SK-N-SH treated with all-trans-retinoic acid at 6 μM for 48 hours (cell line): ENCODE measurements around the gene PCDHA6.
"Not testable (repeated sequence)": the region's sequence is repeated elsewhere in the genome, so short reads cannot be mapped to it uniquely, and the experiment has no call there.

Experiments
- ATAC-seq: fragments of 200-7000 bp; cut with Tn5 transposase; 3 replicates; pipeline ENCODE4 v1.9.1; 2020; ENCODE audit warnings: mild to moderate bottlenecking, moderate library complexity
- ARNTL ChIP-seq: fragments of 450-650 bp; formaldehyde crosslinking; IDR thresholded peaks from 2 replicates; pipeline ENCODE4 v1.5.0; 2020; ENCODE audit warnings: low read depth, mild to moderate bottlenecking, moderate library complexity, borderline replicate concordance
- BACH2 ChIP-seq: fragments of 250-450 bp; sonication (Bioruptor Pico); IDR thresholded peaks from 2 replicates; pipeline ENCODE4 v1.9.0; 2021; ENCODE audit warnings: mild to moderate bottlenecking, borderline replicate concordance
- CREB5 ChIP-seq: fragments of 250-450 bp; sonication (Bioruptor Pico); IDR thresholded peaks from 2 replicates; pipeline ENCODE4 v1.5.1; 2020; ENCODE audit warnings: low read depth, mild to moderate bottlenecking, moderate library complexity
- CSDC2 ChIP-seq: fragments of 250-450 bp; sonication (Bioruptor Pico); IDR thresholded peaks from 2 replicates; pipeline ENCODE4 v1.5.0; 2020; ENCODE audit warnings: mild to moderate bottlenecking, moderate library complexity
- CSRNP3 ChIP-seq: fragments of 250-450 bp; sonication (Bioruptor Pico); IDR thresholded peaks from 2 replicates; pipeline ENCODE4 v1.5.1; 2021; ENCODE audit warnings: mild to moderate bottlenecking, moderate library complexity
- ESRRG ChIP-seq: fragments of 250-450 bp; sonication (Bioruptor Pico); IDR thresholded peaks from 2 replicates; pipeline ENCODE4 v1.6.1; 2021; ENCODE audit warnings: mild to moderate bottlenecking
- GLIS3 ChIP-seq: fragments of 250-450 bp; sonication (Bioruptor Pico); IDR thresholded peaks from 2 replicates; pipeline ENCODE4 v1.5.0; 2020; ENCODE audit warnings: mild to moderate bottlenecking, moderate library complexity
- ISL1 ChIP-seq: fragments of 250-450 bp; sonication (Bioruptor Pico); IDR thresholded peaks from 2 replicates; pipeline ENCODE4 v2.1.2; 2022; ENCODE audit warnings: mild to moderate bottlenecking, moderate library complexity
- OSR1 ChIP-seq: fragments of 250-450 bp; sonication (Bioruptor Pico); IDR thresholded peaks from 2 replicates; pipeline ENCODE4 v1.8.0; 2022; ENCODE audit warnings: moderate library complexity, mild to moderate bottlenecking, inconsistent platforms
- PATZ1 ChIP-seq: fragments of 250-450 bp; sonication (Bioruptor Pico); IDR thresholded peaks from 2 replicates; pipeline ENCODE4 v1.8.0; 2020; ENCODE audit warnings: mild to moderate bottlenecking, moderate library complexity, borderline replicate concordance
- POU6F1 ChIP-seq: fragments of 250-450 bp; sonication (Bioruptor Pico); IDR thresholded peaks from 2 replicates; pipeline ENCODE4 v1.8.0; 2021; ENCODE audit warnings: low read depth, mild to moderate bottlenecking, moderate library complexity, borderline replicate concordance
- PPARA ChIP-seq: fragments of 250-450 bp; sonication (Bioruptor Pico); IDR thresholded peaks from 2 replicates; pipeline ENCODE4 v1.5.0; 2020; ENCODE audit warnings: mild to moderate bottlenecking, borderline replicate concordance
- RARB ChIP-seq: fragments of 250-450 bp; sonication (Bioruptor Pico); IDR thresholded peaks from 2 replicates; pipeline ENCODE4 v1.8.0; 2021; ENCODE audit warnings: mild to moderate bottlenecking, moderate library complexity
- SNAI2 ChIP-seq: fragments of 250-450 bp; sonication (Bioruptor Pico); IDR thresholded peaks from 2 replicates; pipeline ENCODE4 v1.5.0; 2020; ENCODE audit warnings: mild to moderate bottlenecking, moderate library complexity
- TCF4 ChIP-seq: fragments of 250-450 bp; sonication (Bioruptor Pico); IDR thresholded peaks from 2 replicates; pipeline ENCODE4 v1.8.0; 2021; ENCODE audit warnings: mild to moderate bottlenecking, moderate library complexity, borderline replicate concordance
- TOX ChIP-seq: fragments of 250-450 bp; sonication (Bioruptor Pico); IDR thresholded peaks from 2 replicates; pipeline ENCODE4 v1.8.0; 2021; ENCODE audit warnings: mild to moderate bottlenecking, moderate library complexity, borderline replicate concordance
- ZC3H10 ChIP-seq: fragments of 250-450 bp; sonication (Bioruptor Pico); IDR thresholded peaks from 2 replicates; pipeline ENCODE4 v1.5.1; 2021; ENCODE audit warnings: mild to moderate bottlenecking, moderate library complexity
- ZFP3 ChIP-seq: fragments of 250-450 bp; sonication (Bioruptor Pico); IDR thresholded peaks from 2 replicates; pipeline ENCODE4 v1.5.0; 2020; ENCODE audit warnings: mild to moderate bottlenecking, moderate library complexity
- ZFP30 ChIP-seq: fragments of 450-650 bp; formaldehyde crosslinking; IDR thresholded peaks from 2 replicates; pipeline ENCODE4 v1.5.0; 2022; ENCODE audit warnings: mild to moderate bottlenecking, moderate library complexity
- ZNF565 ChIP-seq: fragments of 450-650 bp; formaldehyde crosslinking; conservative IDR thresholded peaks from 2 replicates; pipeline ENCODE4 v1.5.0; 2020; ENCODE audit warnings: low read depth, mild to moderate bottlenecking, moderate library complexity
- ZNF70 ChIP-seq: fragments of 450-650 bp; formaldehyde crosslinking; IDR thresholded peaks from 2 replicates; pipeline ENCODE4 v1.5.0; 2020; ENCODE audit warnings: mild to moderate bottlenecking, moderate library complexity
- ZNF8 ChIP-seq: fragments of 450-650 bp; formaldehyde crosslinking; IDR thresholded peaks from 2 replicates; pipeline ENCODE4 v1.5.0; 2020; ENCODE audit warnings: mild to moderate bottlenecking, moderate library complexity

Gene PCDHA6

GRCh38 chr5:140827704-140828361, at the start of gene PCDHA6:
PCDHA6 (plus strand) TSS chr5:140827960; CDS start chr5:140828092, 132 bp downstream.
- ATAC-seq = no peak
- TF ChIP-seq PPARA (CRISPR knock-in tag) (no peak), ESRRG (CRISPR knock-in tag) (no peak), CSRNP3 (CRISPR knock-in tag) (no peak), ZNF565 (CRISPR knock-in tag) (no peak), SNAI2 (CRISPR knock-in tag) (no peak), ZFP3 (no peak), ZNF70 (CRISPR knock-in tag) (no peak), GLIS3 (CRISPR knock-in tag) (no peak), PATZ1 (CRISPR knock-in tag) (no peak), CSDC2 (no peak), ZC3H10 (CRISPR knock-in tag) (no peak), ZFP30 (no peak), ARNTL (no peak)

- ATAC-seq = no peak
- no peak for TF ChIP-seq BACH2 (CRISPR knock-in tag)
- no peak for TF ChIP-seq ZNF8 (CRISPR knock-in tag)
- no peak for TF ChIP-seq ZFP3
- TF ChIP-seq OSR1 = no peak
- TF ChIP-seq CREB5 (CRISPR knock-in tag) = no peak
- TF ChIP-seq ZC3H10 (CRISPR knock-in tag) = no peak
- TF ChIP-seq ISL1 (CRISPR knock-in tag) = no peak
- TF ChIP-seq RARB (CRISPR knock-in tag) = no peak
These were observed 47.2 kb upstream of the PCDHA6 start for GRCh38 chr5:140780512-140780911.

- no peak for ATAC-seq
- TF ChIP-seq ARNTL (no peak), ESRRG (CRISPR knock-in tag) (no peak), CSDC2 (no peak), POU6F1 (CRISPR knock-in tag) (no peak), ZFP30 (no peak), RARB (CRISPR knock-in tag) (no peak), PPARA (CRISPR knock-in tag) (no peak), TCF4 (no peak), PATZ1 (CRISPR knock-in tag) (no peak), CREB5 (CRISPR knock-in tag) (no peak), TOX (no peak), GLIS3 (CRISPR knock-in tag) (no peak), ZNF70 (CRISPR knock-in tag) (no peak), BACH2 (CRISPR knock-in tag) (no peak), ZC3H10 (CRISPR knock-in tag) (no peak), SNAI2 (CRISPR knock-in tag) (no peak), ZNF565 (CRISPR knock-in tag) (no peak), ISL1 (CRISPR knock-in tag) (no peak)
These were observed 41.7 kb upstream of the PCDHA6 start, which contains the start of gene PCDHA1 for GRCh38 chr5:140785905-140786686. PCDHA1 (plus strand) TSS chr5:140786140.

- ATAC-seq = not testable (repeated sequence)
These were observed 40.3 kb upstream of the PCDHA6 start for GRCh38 chr5:140787422-140787821.

- not testable (repeated sequence) for ATAC-seq
These were observed 39.8 kb upstream of the PCDHA6 start for GRCh38 chr5:140787849-140788504.
